H1 (cell line): ENCODE results near the gene C2. TPM values are rescaled to one million over a fixed set of nuclear protein-coding genes. Genes with fewer than 3 reads are reported as not detected.

Experiments used
- CTCF ChIA-PET: fragments of 300-600 bp; sonication (Branson Sonifier 250); formaldehyde crosslinking; loops from one replicate; lab custom pipeline; 2021; ENCODE audit not compliant: partially characterized antibody; lab: Charles Lee
- POLR2A ChIA-PET: fragments of 300-600 bp; sonication (Branson Sonifier 250); formaldehyde crosslinking; loops from one replicate; lab custom pipeline; 2021; ENCODE audit warnings: inconsistent platforms; ENCODE audit not compliant: partially characterized antibody; lab: Charles Lee
- DNase-seq, 2 experiments: peaks; one replicate each; pipeline versions ENCODE4 v3.0.0 to v3.0.0-alpha.2; 2010 to 2022; ENCODE audit warnings: low spot score in 2 of 2, low read depth in 1 of 2, mixed read lengths in 1 of 2
- FAIRE-seq: peaks from 2 replicates; lab custom pipeline; 2011; peaks lifted over from hg19 to GRCh38; lab: Jason Lieb, UNC
- H2AFZ ChIP-seq: 2 replicates; pipeline ENCODE4 v1.8.1; 2012; ENCODE audit warnings: low read length, inconsistent platforms
- H2AK5ac ChIP-seq: 2 replicates; pipeline ENCODE4 v1.6.1; 2013; ENCODE audit warnings: low read depth, low read length
- H2BK120ac ChIP-seq: replicated peaks from 2 replicates; pipeline ENCODE3; 2013; ENCODE audit warnings: low read depth, low read length, inconsistent platforms
- H2BK12ac ChIP-seq: 2 replicates; pipeline ENCODE4 v1.6.1; 2013; ENCODE audit warnings: low read depth, low read length
- H2BK15ac ChIP-seq: 2 replicates; pipeline ENCODE4 v1.6.1; 2013; ENCODE audit warnings: low read length
- H2BK20ac ChIP-seq: 2 replicates; pipeline ENCODE4 v1.6.1; 2013; ENCODE audit warnings: low read length
- H2BK5ac ChIP-seq: 2 replicates; pipeline ENCODE4 v1.6.1; 2013; ENCODE audit warnings: low read depth, low read length
- H3K14ac ChIP-seq: 2 replicates; pipeline ENCODE4 v1.6.1; 2013; ENCODE audit warnings: inconsistent platforms; ENCODE audit not compliant: insufficient read length
- H3K18ac ChIP-seq: 2 replicates; pipeline ENCODE4 v1.6.1; 2013; ENCODE audit warnings: low read length; ENCODE audit errors: extremely low read depth
- H3K23ac ChIP-seq: 2 replicates; pipeline ENCODE4 v1.6.1; 2013; ENCODE audit warnings: inconsistent platforms; ENCODE audit not compliant: insufficient read length
- H3K23me2 ChIP-seq: 2 replicates; pipeline ENCODE4 v1.6.1; 2013; ENCODE audit warnings: low read depth, low read length
- H3K27ac ChIP-seq: 2 replicates; pipeline ENCODE4 v1.6.1; 2011; ENCODE audit warnings: low read depth, low read length, inconsistent platforms
- H3K27me3 ChIP-seq, 4 experiments: replicated peaks in 1 of 4; 1 replicate in 1 of 4; 2 replicates in 3 of 4; pipeline versions ENCODE4 v1.6.1 to v1.8.1; 2011 to 2013; ENCODE audit warnings: low read length in 3 of 4, mild to moderate bottlenecking in 3 of 4, inconsistent platforms in 2 of 4, mixed read lengths in 2 of 4, moderate library complexity in 1 of 4; ENCODE audit not compliant: control insufficient read depth in 3 of 4, insufficient read depth in 3 of 4; ENCODE audit errors: extremely low read depth in 1 of 4
- H3K36me3 ChIP-seq, 4 experiments: 2 replicates each; pipeline versions ENCODE4 v1.6.1 to v1.8.1; 2011 to 2013; ENCODE audit warnings: mild to moderate bottlenecking in 4 of 4, low read length in 3 of 4, moderate library complexity in 2 of 4, control low read depth in 1 of 4, inconsistent platforms in 1 of 4; ENCODE audit not compliant: insufficient read depth in 4 of 4, control insufficient read depth in 2 of 4
- H3K4ac ChIP-seq: replicated peaks from 2 replicates; pipeline ENCODE3; 2013; ENCODE audit warnings: low read length, low read depth, mixed read lengths, inconsistent platforms; ENCODE audit not compliant: insufficient read length
- H3K4me1 ChIP-seq, 4 experiments: replicated peaks in 1 of 4; 1 replicate in 1 of 4; 2 replicates in 3 of 4; pipeline versions ENCODE4 v1.6.1 to v1.8.1; 2011 to 2013; ENCODE audit warnings: low read length in 3 of 4, inconsistent platforms in 2 of 4, mixed read lengths in 1 of 4; ENCODE audit not compliant: insufficient read depth in 4 of 4, control insufficient read depth in 3 of 4
- H3K4me2 ChIP-seq, 2 experiments: 2 replicates each; pipeline versions ENCODE4 v1.6.1 to v1.8.1; 2011 to 2013; ENCODE audit warnings: low read depth in 2 of 2, low read length in 2 of 2, control low read depth in 1 of 2, inconsistent platforms in 1 of 2, mild to moderate bottlenecking in 1 of 2; ENCODE audit not compliant: insufficient read depth in 1 of 2
- H3K4me3 ChIP-seq, 4 experiments: fragments of 200-600, 300-600 bp in 1 of 4; sonication (generic), shearing (Covaris generic), sonication (Bioruptor Twin) in 1 of 4; 2 replicates each; pipeline versions ENCODE4 v1.5.1 to v1.8.1; 2011 to 2016; ENCODE audit warnings: low read length in 4 of 4, low read depth in 3 of 4, control low read depth in 2 of 4, inconsistent platforms in 2 of 4, mild to moderate bottlenecking in 2 of 4, mixed read lengths in 1 of 4, moderate library complexity in 1 of 4; ENCODE audit not compliant: insufficient read depth in 2 of 4; ENCODE audit errors: extremely low read depth in 1 of 4
- H3K56ac ChIP-seq: replicated peaks from 2 replicates; pipeline ENCODE3; 2013; ENCODE audit warnings: low read depth, mild to moderate bottlenecking, mixed read lengths, low read length, inconsistent platforms; ENCODE audit not compliant: insufficient read length
- H3K79me1 ChIP-seq: 2 replicates; pipeline ENCODE4 v1.6.1; 2013; ENCODE audit warnings: low read depth, low read length, control low read depth
- H3K79me2 ChIP-seq, 2 experiments: 2 replicates each; pipeline versions ENCODE4 v1.6.1 to v1.8.1; 2012 to 2013; ENCODE audit warnings: low read length in 2 of 2, mild to moderate bottlenecking in 2 of 2, inconsistent platforms in 1 of 2; ENCODE audit not compliant: insufficient read depth in 2 of 2, control insufficient read depth in 1 of 2
- H3K9ac ChIP-seq, 4 experiments: replicated peaks in 1 of 4; 1 replicate in 1 of 4; 2 replicates in 3 of 4; pipeline versions ENCODE4 v1.6.1 to v1.8.1; 2011 to 2013; ENCODE audit warnings: low read depth in 3 of 4, low read length in 3 of 4, control low read depth in 2 of 4, mild to moderate bottlenecking in 2 of 4, moderate library complexity in 2 of 4, inconsistent platforms in 1 of 4; ENCODE audit errors: extremely low read depth in 1 of 4
- H3K9me3 ChIP-seq, 2 experiments: 2 replicates each; pipeline versions ENCODE4 v1.6.1 to v1.8.1; 2012 to 2013; ENCODE audit warnings: mild to moderate bottlenecking in 2 of 2, moderate library complexity in 2 of 2, control low read depth in 1 of 2, inconsistent platforms in 1 of 2, low read depth in 1 of 2, low read length in 1 of 2, mixed read lengths in 1 of 2; ENCODE audit not compliant: insufficient read depth in 2 of 2
- H4K20me1 ChIP-seq, 2 experiments: replicated peaks in 1 of 2; 2 replicates each; pipeline versions ENCODE3 to v1.8.1; 2011 to 2013; ENCODE audit warnings: inconsistent platforms in 2 of 2, low read length in 2 of 2, mild to moderate bottlenecking in 1 of 2; ENCODE audit not compliant: insufficient read depth in 2 of 2, control insufficient read depth in 1 of 2
- H4K5ac ChIP-seq: 2 replicates; pipeline ENCODE4 v1.6.1; 2013; ENCODE audit warnings: low read length, low read depth, mixed read lengths, inconsistent platforms; ENCODE audit not compliant: insufficient read length
- H4K8ac ChIP-seq: 2 replicates; pipeline ENCODE4 v1.8.0; 2013; ENCODE audit warnings: mild to moderate bottlenecking, moderate library complexity, low read length, inconsistent platforms; ENCODE audit not compliant: insufficient read depth; ENCODE audit errors: extremely low read depth
- H4K91ac ChIP-seq: replicated peaks from 2 replicates; pipeline ENCODE3; 2013; ENCODE audit warnings: low read length, mixed read lengths, inconsistent platforms; ENCODE audit not compliant: insufficient read length
- CHD2 ChIP-seq: IDR thresholded peaks from 2 replicates; pipeline ENCODE4 v1.6.1; 2012; ENCODE audit warnings: low read length, improper control_type of control experiment
- CTBP2 ChIP-seq: IDR thresholded peaks from 2 replicates; pipeline ENCODE4 v1.7.0; 2011; ENCODE audit warnings: borderline replicate concordance, mild to moderate bottlenecking, moderate library complexity, mixed read lengths, low read length; ENCODE audit not compliant: insufficient read depth, insufficient read length
- GABPA ChIP-seq: IDR thresholded peaks from 2 replicates; pipeline ENCODE4 v1.6.1; 2011; ENCODE audit warnings: mild to moderate bottlenecking, low read length, moderate library complexity, borderline replicate concordance; ENCODE audit not compliant: insufficient read depth
- JUN ChIP-seq: IDR thresholded peaks from 2 replicates; pipeline ENCODE4 v1.6.1; 2011; ENCODE audit warnings: low read depth, mild to moderate bottlenecking, improper control_type of control experiment, low read length
- POU5F1 ChIP-seq: IDR thresholded peaks from 2 replicates; pipeline ENCODE4 v1.6.1; 2011; ENCODE audit warnings: low read depth, mild to moderate bottlenecking, low read length, moderate library complexity
- SP1 ChIP-seq: IDR thresholded peaks from 2 replicates; pipeline ENCODE4 v1.6.1; 2011; ENCODE audit warnings: low read depth, low read length
- SP2 ChIP-seq: IDR thresholded peaks from 2 replicates; pipeline ENCODE4 v1.6.1; 2012; ENCODE audit warnings: mild to moderate bottlenecking, low read length, inconsistent platforms
- TEAD4 ChIP-seq: IDR thresholded peaks from 2 replicates; pipeline ENCODE4 v1.6.1; 2012; ENCODE audit warnings: low read depth, low read length, inconsistent platforms, mixed read lengths
- ZNF274 ChIP-seq: IDR thresholded peaks from 2 replicates; pipeline ENCODE4 v1.7.0; 2012; ENCODE audit warnings: low read length, borderline replicate concordance; ENCODE audit errors: extremely low read depth
- WGBS, 2 experiments: shearing (Covaris generic) in 1 of 2; methylation state at CpG; one replicate each; pipeline versions ENCODE4 v1.1.6 to v1.1.7; 2013 to 2015; ENCODE audit warnings: low lambda C conversion rate in 2 of 2, mixed read lengths in 2 of 2, inconsistent platforms in 1 of 2, low coverage in 1 of 2, missing lambda C conversion rate in 1 of 2; ENCODE audit not compliant: insufficient replicate concordance in 2 of 2, insufficient coverage in 1 of 2, insufficient read length in 1 of 2; ENCODE audit errors: extremely low coverage in 1 of 2, missing lambda C conversion rate in 1 of 2; 5-methylcytosine and 5-hydroxymethylcytosine counted together
- polyA plus RNA-seq, 7 experiments: library from polyadenylated mRNA; depleted of rRNA in 3 of 7; stranded (reverse) in 5 of 7; unstranded in 2 of 7; fragments of >200 nt in 5 of 7; fragments of 200-250 nt in 2 of 7; gene quantifications; 1 replicate in 5 of 7; 2 replicates in 1 of 7; 4 replicates in 1 of 7; pipeline versions ENCODE4 v1.2.1 to v1.2.3, GENCODE V29; 2011 to 2013; ENCODE audit warnings: missing spikeins in 2 of 7, mixed read lengths in 2 of 7
- total RNA-seq: library from RNA; stranded (reverse); fragmentation: NEBNext Ultra II Directional; extraction: Animal tissue kit (Norgen Biotek cat#: 25700); gene quantifications from 2 replicates; pipeline ENCODE4 v1.2.1, GENCODE V29; 2021
- TF ChIP-seq, protein P1 (sequence below): IDR thresholded peaks from 2 replicates; pipeline ENCODE4 v1.6.1; 2011; ENCODE audit warnings: low read depth, mild to moderate bottlenecking, low read length; ENCODE audit not compliant: insufficient read depth
- TF ChIP-seq, protein P2 (sequence below): IDR thresholded peaks from 2 replicates; pipeline ENCODE4 v1.6.1; 2011; ENCODE audit warnings: low read length, improper control_type of control experiment

C2 gene
- total and polyA plus RNA-seq, 2 of the 8 experiments (the other 6 are each of a cell fraction or from before 2014, with no cell fraction given): 0.26 to 0.38 TPM

DNA sequence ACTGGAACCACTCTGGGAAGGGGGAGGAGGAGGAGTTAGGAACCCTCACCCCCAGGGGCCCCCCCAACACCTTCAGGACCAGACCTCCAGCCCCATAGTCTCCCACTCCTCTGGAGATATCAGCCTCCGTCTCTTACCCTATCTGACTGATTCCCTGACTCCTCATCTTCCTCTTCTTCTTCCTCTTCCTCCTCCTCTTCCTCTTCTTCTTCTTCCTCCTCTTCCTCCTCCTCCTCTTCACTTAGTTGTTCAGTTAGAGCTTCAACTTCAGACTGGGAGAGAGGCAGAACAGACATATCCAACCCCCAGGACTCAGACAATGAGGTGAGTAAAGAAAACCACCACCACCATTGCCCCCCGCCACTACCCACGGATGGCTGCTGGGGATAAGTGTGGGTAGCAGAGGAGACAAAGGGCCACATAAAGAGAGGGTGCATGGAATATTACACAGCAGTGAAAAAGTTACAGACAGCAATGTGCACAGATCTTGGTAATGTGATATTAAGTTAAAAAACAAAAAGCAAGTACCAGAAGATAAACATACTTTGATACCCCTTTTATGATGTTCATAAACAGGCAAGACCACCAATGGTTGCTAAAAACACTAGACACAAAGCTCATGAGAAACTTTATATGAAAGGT is 38.1 kb upstream of the C2 start:
- CTCF ChIA-PET: interaction anchor here (0.6 to 4.9 kb wide), 25 partner anchors 8 to 218 kb away, joined by 3 to 59 read pairs (median 3); partner anchors contain the start of genes EHMT2 and SLC44A4
- 98% methylated on average over 3 of the region's 3 CpGs; no CpG with 5 or more reads in 1 of the 2 experiments for WGBS, 2 experiments
- Histone ChIP-seq H2BK5ac (no peak overlapping the region), H3K27ac (no peak overlapping the region), H3K4me3 (no peak overlapping the region), H3K4me2 (no peak overlapping the region), H4K91ac (no peak overlapping the region), H2BK15ac (no peak overlapping the region), H2AFZ (no peak overlapping the region), H3K23ac (no peak overlapping the region), H3K18ac (no peak overlapping the region), H3K79me2 (no peaks in the 10 kb centered on the region; a peak in 1 of 4 replicates), H4K8ac (no peak overlapping the region), H2BK12ac (no peak overlapping the region), H3K9me3 (no peaks in the 10 kb centered on the region), H3K4me1 (no peaks in the 10 kb centered on the region), H4K20me1 (peaks cover 5 to 18% of the 10 kb centered on the region in 2 experiments), H3K27me3 (no peaks in the 10 kb centered on the region), H3K79me1 (no peaks in the 10 kb centered on the region; the same call in 1 of the 2 replicates), H3K36me3 (peaks cover 34 to 80% (median 66%) of the 10 kb centered on the region in 4 experiments), H3K4ac (no peak overlapping the region), H2BK120ac (no peak overlapping the region), H3K56ac (no peak overlapping the region), H3K9ac (no peak overlapping the region), H3K14ac (no peak overlapping the region), H3K23me2 (no peaks in the 10 kb centered on the region), H2BK20ac (no peak overlapping the region), H4K5ac (no peak overlapping the region), H2AK5ac (no peak overlapping the region)
- POLR2A ChIA-PET: interaction anchor here (0.7 to 4.2 kb wide), 9 partner anchors 8 to 218 kb away, joined by 3 to 21 read pairs (median 5); partner anchors contain the start of genes EHMT2 and NEU1
- DNase-seq (no peak), FAIRE-seq (no peak)
- TF ChIP-seq ZNF274 (no peak), SP2 (no peak), JUN (no peak), GABPA (no peak), POU5F1 (no peak), TEAD4 (no peak), CHD2 (no peak), CTBP2 (no peak), SP1 (no peak)
- TF ChIP-seq, protein P1, sequence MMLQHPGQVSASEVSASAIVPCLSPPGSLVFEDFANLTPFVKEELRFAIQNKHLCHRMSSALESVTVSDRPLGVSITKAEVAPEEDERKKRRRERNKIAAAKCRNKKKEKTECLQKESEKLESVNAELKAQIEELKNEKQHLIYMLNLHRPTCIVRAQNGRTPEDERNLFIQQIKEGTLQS: no peak
- TF ChIP-seq, protein P2, sequence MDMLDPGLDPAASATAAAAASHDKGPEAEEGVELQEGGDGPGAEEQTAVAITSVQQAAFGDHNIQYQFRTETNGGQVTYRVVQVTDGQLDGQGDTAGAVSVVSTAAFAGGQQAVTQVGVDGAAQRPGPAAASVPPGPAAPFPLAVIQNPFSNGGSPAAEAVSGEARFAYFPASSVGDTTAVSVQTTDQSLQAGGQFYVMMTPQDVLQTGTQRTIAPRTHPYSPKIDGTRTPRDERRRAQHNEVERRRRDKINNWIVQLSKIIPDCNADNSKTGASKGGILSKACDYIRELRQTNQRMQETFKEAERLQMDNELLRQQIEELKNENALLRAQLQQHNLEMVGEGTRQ: no peak
